ENCODE measurements around the gene RNF39. TPM values are rescaled to one million over a fixed set of nuclear protein-coding genes. Genes with fewer than 3 reads are reported as not detected.

Gene RNF39
- total and polyA plus RNA-seq, 2 of the 13 experiments (the other 11 are each of a cell fraction or from before 2014, with no cell fraction given) = 0.13 to 1.8 TPM

GRCh38 chr6:30061092-30061857 is 14.3 kb downstream of the RNF39 start, which contains the start of gene POLR1H (continued):
- peak; percentile 79; the same call in 1 of the 2 replicates for TF ChIP-seq MLXIP (CRISPR knock-in tag; IDR thresholded peaks at IDR 0.05; ENCODE audit: borderline replicate concordance)
- peak; percentile 36 for TF ChIP-seq ZEB1 (IDR thresholded peaks at IDR 0.05; ENCODE audit: insufficient replicate concordance, low read depth)
- TF ChIP-seq MTA1 (CRISPR knock-in tag; IDR thresholded peaks at IDR 0.05; ENCODE audit: borderline replicate concordance) = peak; percentile 73
- TF ChIP-seq ZNF639 (CRISPR knock-in tag; conservative IDR thresholded peaks at IDR 0.05) = no peak
- peak; percentile 100 for TF ChIP-seq ZNF574 (CRISPR knock-in tag; IDR thresholded peaks at IDR 0.05)
- TF ChIP-seq FIP1L1 (IDR thresholded peaks at IDR 0.05; ENCODE audit: borderline replicate concordance, insufficient read depth, low read depth, low read length) = no peak
- 0 out of 2 replicates have a peak, but pooled peaks have one; percentile 84 for TF ChIP-seq PRMT3 (CRISPR knock-in tag; IDR thresholded peaks at IDR 0.05; ENCODE audit: borderline replicate concordance, low read depth)
- TF ChIP-seq THYN1 (CRISPR knock-in tag; IDR thresholded peaks at IDR 0.05; ENCODE audit: borderline replicate concordance, low read depth) = no peak; the same call in 1 of the 2 replicates
- peak; percentile 74; the same call in 1 of the 2 replicates for TF ChIP-seq ZNF256 (CRISPR knock-in tag; conservative IDR thresholded peaks at IDR 0.05)
- TF ChIP-seq ZNF564 (CRISPR knock-in tag; IDR thresholded peaks at IDR 0.05) = no peak
- no peak for TF ChIP-seq ZNF562 (CRISPR knock-in tag; IDR thresholded peaks at IDR 0.05; ENCODE audit: borderline replicate concordance)
- TF ChIP-seq ZNF280B (CRISPR knock-in tag; IDR thresholded peaks at IDR 0.05; ENCODE audit: borderline replicate concordance) = no peak; the same call in 1 of the 2 replicates
- TF ChIP-seq SETDB1 (CRISPR knock-in tag; IDR thresholded peaks at IDR 0.05; ENCODE audit: borderline replicate concordance) = no peak
- peak; percentile 71; the same call in 1 of the 2 replicates for TF ChIP-seq CHCHD3 (CRISPR knock-in tag; IDR thresholded peaks at IDR 0.05)
- peak; percentile 78; the same call in 1 of the 2 replicates for TF ChIP-seq RELA (CRISPR knock-in tag; IDR thresholded peaks at IDR 0.05)
- no peak for TF ChIP-seq ZNF670 (CRISPR knock-in tag; IDR thresholded peaks at IDR 0.05; ENCODE audit: borderline replicate concordance)
- peak; percentile 67; the same call in 1 of the 2 replicates for TF ChIP-seq GFI1 (CRISPR knock-in tag; IDR thresholded peaks at IDR 0.05; ENCODE audit: borderline replicate concordance)
- peak; percentile 83 for TF ChIP-seq RXRB (CRISPR knock-in tag; IDR thresholded peaks at IDR 0.05; ENCODE audit: borderline replicate concordance)
- peak; percentile 66 for TF ChIP-seq NCOA2 (CRISPR knock-in tag; IDR thresholded peaks at IDR 0.05)

All from HepG2 (cell line).